HG02981 (cell line): Measurements from ENCODE around the gene ATG7.
"Not testable (repeated sequence)": the region's sequence is repeated elsewhere in the genome, so short reads cannot be mapped to it uniquely, and the experiment has no call there.

Source experiments
- ATAC-seq: cut with Tn5 transposase; IDR thresholded peaks from one replicate; pipeline ENCODE4 v1.9.1; 2021; ENCODE audit warnings: mild to moderate bottlenecking, moderate library complexity; ENCODE audit not compliant: unreplicated experiment

ATG7 gene

GRCh38 chr3:11423868-11424267 is 151.7 kb downstream of the ATG7 start:
- no peak for ATAC-seq

- ATAC-seq = no peak
These were observed 152.1 kb downstream of the ATG7 start for GRCh38 chr3:11424277-11424676.

GRCh38 chr3:11430207-11430606 is 158.0 kb downstream of the ATG7 start:
- ATAC-seq = no peak

- ATAC-seq = no peak
These were observed 158.4 kb downstream of the ATG7 start for GRCh38 chr3:11430624-11431023.

- no peak for ATAC-seq
These were observed 159.1 kb downstream of the ATG7 start for GRCh38 chr3:11431319-11431718.

- ATAC-seq = no peak
These were observed 161.9 kb downstream of the ATG7 start for GRCh38 chr3:11434017-11434526.

- ATAC-seq = no peak
These were observed 162.4 kb downstream of the ATG7 start for GRCh38 chr3:11434563-11435096.

- ATAC-seq = no peak
These were observed 163.4 kb downstream of the ATG7 start for GRCh38 chr3:11435440-11436165.

- ATAC-seq = no peak
These were observed 164.6 kb downstream of the ATG7 start for GRCh38 chr3:11436775-11437174.

GRCh38 chr3:11437506-11437905 is 165.3 kb downstream of the ATG7 start:
- ATAC-seq = no peak

GRCh38 chr3:11438646-11439045 is 166.4 kb downstream of the ATG7 start:
- no peak for ATAC-seq

GRCh38 chr3:11441346-11441745 is 169.1 kb downstream of the ATG7 start:
- not testable (repeated sequence) for ATAC-seq

- no peak for ATAC-seq
These were observed 172.2 kb downstream of the ATG7 start for GRCh38 chr3:11444404-11444803.

GRCh38 chr3:11445193-11445592 is 173.0 kb downstream of the ATG7 start:
- ATAC-seq = not testable (repeated sequence)

- ATAC-seq = no peak
These were observed 173.7 kb downstream of the ATG7 start for GRCh38 chr3:11445883-11446282.

GRCh38 chr3:11447584-11448200 is 175.5 kb downstream of the ATG7 start:
- ATAC-seq = no peak

- ATAC-seq = no peak
These were observed 177.8 kb downstream of the ATG7 start for GRCh38 chr3:11450015-11450414.

- no peak for ATAC-seq
These were observed 180.1 kb downstream of the ATG7 start for GRCh38 chr3:11452312-11452711.

- no peak for ATAC-seq
These were observed 181.0 kb downstream of the ATG7 start for GRCh38 chr3:11452885-11453847.

GRCh38 chr3:11455956-11456355 is 183.8 kb downstream of the ATG7 start:
- no peak for ATAC-seq

- no peak for ATAC-seq
These were observed 184.9 kb downstream of the ATG7 start for GRCh38 chr3:11457135-11457534.
